Trophoblast cell (in vitro differentiated cells and primary cell): Measurements from ENCODE around the gene LPCAT3.
"Not testable (repeated sequence)": the region's sequence is repeated elsewhere in the genome, so short reads cannot be mapped to it uniquely, and the experiment has no call there.

Experiments
- DNase-seq, 2 donors: peaks; one replicate each; pipeline ENCODE4 v3.0.0-alpha.2; 2016
- H2AFZ ChIP-seq: 2 replicates; pipeline ENCODE4 v1.6.1; 2013; ENCODE audit warnings: low read length, moderate library complexity, mild to moderate bottlenecking; ENCODE audit not compliant: insufficient read depth, poor library complexity
- H2AK5ac ChIP-seq: 2 replicates; pipeline ENCODE4 v1.6.1; 2013; ENCODE audit warnings: mild to moderate bottlenecking, low read length
- H2BK120ac ChIP-seq: 2 replicates; pipeline ENCODE4 v1.6.1; 2013; ENCODE audit warnings: low read length, mild to moderate bottlenecking, moderate library complexity; ENCODE audit not compliant: insufficient read depth, poor library complexity
- H2BK12ac ChIP-seq: 2 replicates; pipeline ENCODE4 v1.6.1; 2013; ENCODE audit warnings: mild to moderate bottlenecking, low read length, moderate library complexity
- H2BK5ac ChIP-seq: 2 replicates; pipeline ENCODE4 v1.6.1; 2013; ENCODE audit warnings: low read length, low read depth, moderate library complexity, mild to moderate bottlenecking; ENCODE audit not compliant: poor library complexity
- H3K14ac ChIP-seq: 2 replicates; pipeline ENCODE4 v1.6.1; 2013; ENCODE audit warnings: mild to moderate bottlenecking, low read length
- H3K18ac ChIP-seq: 2 replicates; pipeline ENCODE4 v1.6.1; 2013; ENCODE audit warnings: mild to moderate bottlenecking, low read length
- H3K23ac ChIP-seq: 2 replicates; pipeline ENCODE4 v1.6.1; 2013; ENCODE audit warnings: low read length
- H3K27ac ChIP-seq: 2 replicates; pipeline ENCODE4 v1.5.1; 2013; ENCODE audit warnings: low read depth, mild to moderate bottlenecking, inconsistent platforms, low read length, moderate library complexity
- H3K27me3 ChIP-seq: 2 replicates; pipeline ENCODE4 v1.6.1; 2013; ENCODE audit warnings: inconsistent platforms, mild to moderate bottlenecking, low read length, moderate library complexity; ENCODE audit not compliant: insufficient read depth
- H3K36me3 ChIP-seq, 2 experiments: 1 replicate in 1 of 2; 2 replicates in 1 of 2; pipeline ENCODE4 v1.6.1; 2013; ENCODE audit warnings: low read length in 2 of 2, mild to moderate bottlenecking in 2 of 2, moderate library complexity in 1 of 2; ENCODE audit not compliant: insufficient read depth in 2 of 2, control insufficient read depth in 1 of 2
- H3K4ac ChIP-seq: 2 replicates; pipeline ENCODE4 v1.6.1; 2013; ENCODE audit warnings: low read depth, mild to moderate bottlenecking, low read length, moderate library complexity
- H3K4me1 ChIP-seq, 2 experiments: 1 replicate in 1 of 2; 2 replicates in 1 of 2; pipeline ENCODE4 v1.6.1; 2013; ENCODE audit warnings: low read length in 2 of 2, mild to moderate bottlenecking in 2 of 2, moderate library complexity in 1 of 2; ENCODE audit not compliant: insufficient read depth in 2 of 2, control insufficient read depth in 1 of 2
- H3K4me2 ChIP-seq: 2 replicates; pipeline ENCODE4 v1.6.1; 2013; ENCODE audit warnings: inconsistent platforms, mild to moderate bottlenecking, low read length, moderate library complexity
- H3K4me3 ChIP-seq: 2 replicates; pipeline ENCODE4 v1.5.1; 2013; ENCODE audit warnings: mild to moderate bottlenecking, low read depth, low read length, inconsistent platforms
- H3K79me1 ChIP-seq: one replicate; pipeline ENCODE4 v1.6.1; 2013; ENCODE audit warnings: low read length
- H3K79me2 ChIP-seq: 2 replicates; pipeline ENCODE4 v1.6.1; 2013; ENCODE audit warnings: low read length, mild to moderate bottlenecking; ENCODE audit not compliant: control insufficient read depth, insufficient read depth, poor library complexity
- H3K9ac ChIP-seq: 2 replicates; pipeline ENCODE4 v1.6.1; 2013; ENCODE audit warnings: mild to moderate bottlenecking, low read length
- H3K9me3 ChIP-seq: 2 replicates; pipeline ENCODE4 v1.6.1; 2013; ENCODE audit warnings: low read depth, mild to moderate bottlenecking, control low read depth, inconsistent platforms, low read length; ENCODE audit not compliant: insufficient read depth
- H4K12ac ChIP-seq: 2 replicates; pipeline ENCODE4 v1.6.1; 2013; ENCODE audit warnings: low read depth, mild to moderate bottlenecking, low read length, moderate library complexity
- H4K8ac ChIP-seq: 2 replicates; pipeline ENCODE4 v1.6.1; 2013; ENCODE audit warnings: low read depth, mild to moderate bottlenecking, low read length, moderate library complexity
- H4K91ac ChIP-seq: one replicate; pipeline ENCODE4 v1.6.1; 2013; ENCODE audit warnings: low read depth, mild to moderate bottlenecking, low read length, moderate library complexity
- WGBS: extraction: QIAGEN DNeasy Blood & Tissue Kit; methylation state at CpG from one replicate; pipeline ENCODE4 v1.1.7; 2013; ENCODE audit warnings: missing lambda C conversion rate; ENCODE audit not compliant: insufficient read length, insufficient coverage; ENCODE audit errors: extremely low coverage; 5-methylcytosine and 5-hydroxymethylcytosine counted together

Gene LPCAT3

GRCh38 chr12:7059780-7060179, 41.5 kb upstream of the LPCAT3 start:
- Histone ChIP-seq H2BK120ac (no peak overlapping the region), H3K4me2 (no peak overlapping the region), H2BK12ac (no peak overlapping the region), H3K79me1 (no peaks in the 10 kb centered on the region), H3K23ac (no peak overlapping the region), H3K4me3 (no peak overlapping the region), H4K91ac (no peak overlapping the region), H3K79me2 (no peaks in the 10 kb centered on the region), H2AK5ac (no peak overlapping the region), H3K4me1 (no peaks in the 10 kb centered on the region), H3K9me3 (no peaks in the 10 kb centered on the region), H2BK5ac (no peak overlapping the region), H3K36me3 (no peaks in the 10 kb centered on the region), H4K8ac (no peak overlapping the region), H3K18ac (no peak overlapping the region), H4K12ac (no peak overlapping the region), H2AFZ (no peak overlapping the region), H3K14ac (no peak overlapping the region), H3K4ac (no peak overlapping the region), H3K9ac (no peak overlapping the region), H3K27me3 (no peaks in the 10 kb centered on the region), H3K27ac (no peak overlapping the region)
- no CpG with 5 or more reads among the region's 4 CpGs for WGBS
- DNase-seq: no peak

GRCh38 chr12:7058850-7059395, 40.6 kb upstream of the LPCAT3 start:
- Histone ChIP-seq H3K23ac (no peak overlapping the region), H4K91ac (no peak overlapping the region), H4K8ac (no peak overlapping the region), H3K4me2 (no peak overlapping the region), H3K18ac (no peak overlapping the region), H3K4me1 (no peaks in the 10 kb centered on the region), H3K27me3 (no peaks in the 10 kb centered on the region), H2BK120ac (no peak overlapping the region), H4K12ac (no peak overlapping the region), H3K9ac (no peak overlapping the region), H3K79me1 (no peaks in the 10 kb centered on the region), H2AK5ac (no peak overlapping the region), H3K4me3 (no peak overlapping the region), H2AFZ (no peak overlapping the region), H3K14ac (no peak overlapping the region), H3K27ac (no peak overlapping the region), H3K36me3 (no peaks in the 10 kb centered on the region), H3K79me2 (no peaks in the 10 kb centered on the region), H3K9me3 (no peaks in the 10 kb centered on the region), H3K4ac (no peak overlapping the region), H2BK12ac (no peak overlapping the region), H2BK5ac (no peak overlapping the region)
- DNase-seq: no peak
- no CpG with 5 or more reads among the region's 9 CpGs for WGBS

- no CpG with 5 or more reads among the region's 3 CpGs for WGBS
- Histone ChIP-seq H3K79me1 (no peaks in the 10 kb centered on the region), H4K12ac (no peak overlapping the region), H3K18ac (no peak overlapping the region), H2BK5ac (no peak overlapping the region), H3K9me3 (no peaks in the 10 kb centered on the region), H2BK120ac (no peak overlapping the region), H3K27me3 (no peaks in the 10 kb centered on the region), H3K4me1 (no peaks in the 10 kb centered on the region), H3K23ac (no peak overlapping the region), H3K36me3 (no peaks in the 10 kb centered on the region), H4K8ac (no peak overlapping the region), H2BK12ac (no peak overlapping the region), H3K9ac (no peak overlapping the region), H3K79me2 (no peaks in the 10 kb centered on the region), H3K4ac (no peak overlapping the region), H2AK5ac (no peak overlapping the region), H2AFZ (no peak overlapping the region), H4K91ac (no peak overlapping the region), H3K4me3 (no peak overlapping the region), H3K14ac (no peak overlapping the region), H3K4me2 (no peak overlapping the region), H3K27ac (no peak overlapping the region)
- DNase-seq: peak in 1 of 2 donors; percentile 21
Measured at GRCh38 chr12:7058163-7058845, 40.0 kb upstream of the LPCAT3 start.

- not testable (repeated sequence) for H2BK5ac ChIP-seq, H3K9ac ChIP-seq, H3K27ac ChIP-seq, H3K27me3 ChIP-seq, H3K4me1 ChIP-seq, H2BK12ac ChIP-seq, H3K4me2 ChIP-seq, DNase-seq, H3K36me3 ChIP-seq, H2BK120ac ChIP-seq, H3K18ac ChIP-seq, H3K9me3 ChIP-seq, H2AK5ac ChIP-seq, H4K8ac ChIP-seq, H3K4me3 ChIP-seq, H4K12ac ChIP-seq, H4K91ac ChIP-seq, H2AFZ ChIP-seq, H3K4ac ChIP-seq, H3K79me1 ChIP-seq, H3K14ac ChIP-seq, H3K79me2 ChIP-seq, H3K23ac ChIP-seq
- no CpG with 5 or more reads among the region's 2 CpGs for WGBS
Measured at GRCh38 chr12:7055736-7056135, 37.5 kb upstream of the LPCAT3 start.
